GM21526 (cell line): ENCODE results near the gene ABHD6.
"Not testable (repeated sequence)": the region's sequence is repeated elsewhere in the genome, so short reads cannot be mapped to it uniquely, and the experiment has no call there.

ENCODE experiments used
- ATAC-seq: cut with Tn5 transposase; IDR thresholded peaks from one replicate; pipeline ENCODE4 v1.9.1; 2021; ENCODE audit warnings: moderate library complexity; ENCODE audit not compliant: unreplicated experiment, low FRiP score

Gene ABHD6

GRCh38 chr3:58207954-58208353 is 29.6 kb upstream of the ABHD6 start:
- ATAC-seq = no peak

GRCh38 chr3:58209933-58210332 is 27.7 kb upstream of the ABHD6 start:
- no peak for ATAC-seq

- no peak for ATAC-seq
These were observed 26.7 kb upstream of the ABHD6 start, which contains the start of gene DNASE1L3 for GRCh38 chr3:58210761-58211460. Gene DNASE1L3 (minus strand): TSS chr3:58210972. CDS start chr3:58210906, 66 bp downstream.

- peak; percentile 80 for ATAC-seq
These were observed 22.9 kb upstream of the ABHD6 start for GRCh38 chr3:58214484-58215316.

DNA sequence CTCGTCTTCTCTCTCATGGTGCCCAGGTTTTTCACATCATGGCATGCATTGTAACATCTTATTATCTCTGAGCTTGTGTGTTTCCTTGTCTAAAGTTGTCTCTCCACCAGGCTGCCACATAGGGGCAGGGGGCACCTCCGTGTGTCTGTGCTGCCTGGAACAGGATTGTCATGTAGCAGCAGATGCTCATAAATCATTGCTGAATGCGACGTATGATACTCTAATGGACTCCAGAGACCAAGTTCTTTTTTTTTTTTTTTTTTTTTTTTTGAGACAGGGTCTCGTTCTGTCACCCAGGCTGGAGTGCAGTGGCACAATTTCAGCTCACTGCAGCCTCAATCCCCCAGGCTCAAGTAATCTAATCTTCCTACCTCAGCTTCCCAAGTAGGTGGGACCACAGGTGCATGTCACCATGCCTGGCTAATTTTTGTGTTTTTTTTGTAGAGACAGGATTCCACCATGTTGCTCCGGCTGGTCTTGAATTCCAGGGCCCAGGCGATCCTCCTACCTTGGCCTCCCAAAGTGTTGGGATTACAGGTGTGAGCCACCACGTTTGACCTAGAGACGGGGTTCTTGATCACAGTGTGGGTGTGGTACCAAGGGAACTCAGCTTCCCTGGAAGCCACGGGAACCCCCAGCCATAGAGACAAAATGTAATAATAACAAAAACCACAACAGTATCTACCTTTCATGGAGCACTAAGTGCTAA is 22.1 kb upstream of the ABHD6 start:
- peak; percentile 1 for ATAC-seq

DNA sequence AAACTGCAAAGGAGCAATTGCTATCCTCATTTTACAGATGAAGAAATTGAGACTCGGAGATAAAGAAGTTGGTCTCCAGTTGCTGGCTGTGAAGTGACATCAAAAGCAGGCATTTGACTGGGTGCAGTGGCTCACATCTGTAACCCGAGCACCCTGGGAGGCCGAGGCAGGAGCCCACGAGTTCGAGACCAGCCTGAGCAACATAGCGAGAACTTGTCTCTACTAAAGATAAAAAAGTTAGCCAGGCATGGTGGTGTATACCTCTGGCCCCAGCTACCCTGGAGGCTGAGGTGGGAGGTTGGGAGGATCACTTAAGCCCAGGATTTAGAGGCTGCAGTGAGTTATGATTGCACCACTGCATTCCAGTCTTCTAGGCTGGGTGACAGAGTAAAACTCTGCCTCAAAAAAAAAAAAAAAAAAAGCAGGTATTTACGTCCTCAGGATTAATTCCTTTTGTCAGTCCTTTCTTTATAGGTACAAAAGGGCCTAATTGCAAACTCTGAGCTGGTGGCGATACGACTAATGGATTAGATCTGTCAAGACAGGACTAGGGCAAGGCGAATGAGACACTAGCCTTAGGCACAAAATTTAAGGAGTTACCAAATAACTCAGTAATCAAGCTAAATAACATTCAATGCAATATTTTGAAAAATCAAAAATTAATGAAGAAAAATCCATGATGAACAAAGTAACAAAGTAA is 20.9 kb upstream of the ABHD6 start:
- no peak for ATAC-seq

DNA sequence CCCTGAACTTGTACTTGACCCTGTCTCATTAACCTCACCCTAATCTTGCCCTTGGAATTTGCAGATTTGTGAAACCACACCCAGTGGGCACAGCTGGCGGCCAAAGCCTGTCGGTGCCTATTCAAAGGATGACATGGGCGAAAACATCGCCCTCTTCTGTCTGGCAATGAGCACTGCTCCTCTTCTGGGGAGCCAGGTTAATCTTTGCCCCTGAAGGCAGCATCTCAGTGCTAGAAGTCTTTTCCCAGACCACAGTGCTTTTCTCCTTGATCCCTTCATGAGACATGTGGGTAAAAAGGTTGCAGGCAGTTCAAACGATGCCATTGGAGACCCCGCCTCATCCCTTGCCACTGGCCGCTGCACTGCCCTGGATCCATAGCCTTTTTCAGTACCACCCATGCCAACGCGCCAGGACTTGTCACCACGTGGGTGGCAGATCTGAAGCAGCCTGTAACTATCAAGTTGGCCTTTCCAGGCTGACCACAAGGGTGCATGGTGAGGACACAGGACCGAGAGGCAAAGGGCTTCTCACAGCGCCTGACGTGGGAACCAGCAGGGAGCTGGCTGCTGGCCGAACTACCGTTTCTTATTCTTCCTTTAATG is 20.3 kb upstream of the ABHD6 start:
- no peak for ATAC-seq

- ATAC-seq = no peak
These were observed 18.7 kb upstream of the ABHD6 start for GRCh38 chr3:58218904-58219303.

GRCh38 chr3:58222161-58222724 is 15.3 kb upstream of the ABHD6 start:
- ATAC-seq = no peak

GRCh38 chr3:58223855-58224254 is 13.7 kb upstream of the ABHD6 start:
- no peak for ATAC-seq

DNA sequence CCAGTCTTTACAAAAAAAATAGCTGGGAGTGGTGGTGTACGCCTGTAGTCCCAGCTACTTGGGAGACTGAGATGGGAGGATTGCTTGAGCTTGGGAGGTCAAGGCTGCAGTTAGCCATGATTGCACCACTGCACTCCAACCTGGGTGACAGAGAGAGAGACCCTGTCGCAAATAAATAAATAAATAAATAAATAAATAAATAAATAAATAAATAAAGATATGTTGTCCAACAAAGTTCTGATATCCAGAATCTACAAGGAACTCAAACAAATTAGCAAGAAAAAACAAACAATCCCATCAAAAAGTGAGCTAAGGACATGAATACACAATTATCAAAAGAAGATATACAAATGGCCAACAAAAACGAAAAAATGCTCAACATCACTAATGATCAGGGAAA is 9.7 kb upstream of the ABHD6 start:
- not testable (repeated sequence) for ATAC-seq

DNA sequence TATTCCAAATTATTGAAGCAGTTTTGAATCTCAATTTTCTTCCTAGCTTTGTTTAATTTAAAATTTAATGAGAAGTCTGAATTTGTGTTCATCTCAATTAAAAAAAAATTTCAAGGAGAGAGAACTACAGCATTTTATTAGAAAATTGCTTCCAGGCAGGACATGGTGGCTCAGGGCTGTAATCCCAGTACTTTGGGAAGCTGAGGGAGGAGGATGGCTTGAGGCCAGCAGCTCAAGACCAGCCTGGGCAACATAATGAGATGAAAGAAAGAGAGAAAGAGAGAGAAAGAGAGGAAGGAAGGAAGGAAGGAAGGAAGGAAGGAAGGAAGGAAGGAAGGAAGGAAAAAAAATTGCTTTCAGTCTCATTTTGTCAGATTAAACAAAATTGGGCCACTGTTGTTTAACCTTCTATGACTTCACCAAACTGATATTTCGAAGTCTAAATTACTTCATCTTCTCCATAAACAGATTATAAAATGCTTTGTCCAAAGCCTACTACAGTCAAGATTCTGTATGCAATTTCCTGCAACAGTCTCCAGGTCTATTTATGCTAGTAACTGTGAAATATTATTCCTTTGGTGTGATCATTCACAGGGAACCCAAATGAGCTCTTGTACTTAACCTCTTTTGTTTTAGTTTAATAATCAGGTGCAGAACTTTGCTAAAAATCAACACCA is 6.6 kb upstream of the ABHD6 start:
- ATAC-seq = no peak

- ATAC-seq = no peak
These were observed 5.9 kb upstream of the ABHD6 start for GRCh38 chr3:58231666-58232065.

- ATAC-seq = no peak
These were observed 3.1 kb upstream of the ABHD6 start for GRCh38 chr3:58234516-58234931.

GRCh38 chr3:58235970-58236369 is 1.6 kb upstream of the ABHD6 start:
- no peak for ATAC-seq

DNA sequence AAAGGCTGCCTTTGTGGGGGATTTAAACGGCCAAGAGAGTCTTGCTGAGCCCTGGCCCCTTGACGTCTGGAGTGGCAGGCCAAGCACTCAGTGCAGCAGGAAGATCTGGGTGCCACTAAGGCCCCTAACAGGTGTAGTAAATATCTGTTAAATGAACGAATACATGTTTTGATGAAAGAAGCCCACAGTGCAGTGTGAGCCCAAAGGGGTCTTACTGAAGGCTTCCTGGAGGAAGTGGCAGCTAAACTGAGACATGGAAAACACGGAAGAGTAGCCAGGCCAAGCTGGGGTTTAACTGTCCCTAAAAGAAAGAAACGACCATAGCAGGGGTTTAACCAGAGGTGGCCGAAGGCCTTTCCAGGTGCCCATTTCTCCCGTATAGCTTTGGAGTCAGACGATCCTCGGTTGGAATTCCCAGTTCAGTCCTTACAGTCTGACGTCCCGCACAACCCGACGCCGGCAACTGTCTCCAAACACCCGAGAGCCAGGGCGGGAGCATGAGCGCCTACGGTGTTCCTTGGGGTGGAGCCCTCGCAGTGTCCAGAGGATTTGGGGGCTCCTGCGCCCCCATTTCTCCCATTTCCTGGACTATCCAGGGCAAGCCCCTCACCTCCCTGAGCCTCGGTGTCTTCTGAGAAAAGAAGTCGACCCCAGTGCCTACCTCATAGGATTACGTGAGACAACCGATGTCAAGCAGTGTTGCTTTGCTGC is 910 bp upstream of the ABHD6 start:
- no peak for ATAC-seq

GRCh38 chr3:58237941-58238681 is 519 bp downstream of the ABHD6 start:
- peak; percentile 44 for ATAC-seq

DNA sequence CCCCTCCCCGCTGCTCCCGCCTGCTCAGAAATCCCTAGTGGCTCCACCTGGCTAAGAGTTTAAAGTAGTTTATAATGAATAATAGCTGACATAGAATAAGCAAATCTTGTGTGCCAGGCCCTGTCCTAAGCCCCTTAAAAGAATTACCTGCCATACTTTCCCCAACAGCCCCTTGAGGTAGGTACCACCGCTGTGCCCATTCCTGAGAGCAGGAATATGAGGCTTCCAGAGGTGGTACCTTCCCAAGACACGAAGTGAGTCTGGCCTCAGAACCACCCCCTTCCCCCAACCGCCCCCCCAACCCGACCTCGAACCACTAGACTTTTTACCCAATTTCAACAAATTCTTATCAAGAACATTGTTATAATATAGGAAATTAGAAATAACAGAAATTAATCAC is 1.2 kb downstream of the ABHD6 start:
- ATAC-seq = no peak
